Measurements from ENCODE around the gene GPR25.

Gene GPR25

GRCh38 chr1:200873671-200874397, 1.1 kb downstream of the GPR25 start:
- DNase-seq = no peak

DNA sequence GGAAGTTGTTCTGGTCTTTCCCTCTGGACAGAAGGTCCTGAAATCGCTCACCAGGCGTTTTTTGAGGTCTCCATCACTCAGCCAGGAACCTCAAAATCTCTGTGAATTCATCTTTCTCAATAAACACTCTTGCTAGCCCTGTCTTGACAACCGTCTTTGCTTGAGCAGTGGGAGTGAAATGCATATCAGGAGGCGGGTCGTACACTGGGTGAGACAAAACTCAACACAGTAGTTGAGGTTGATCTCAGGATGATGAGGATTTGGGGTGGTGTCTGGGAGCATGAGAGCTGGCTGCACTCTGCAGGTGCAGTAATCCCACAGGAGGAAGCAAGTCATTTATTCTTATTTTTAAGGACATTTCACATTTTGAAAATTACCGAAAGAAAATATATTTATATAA, 1.9 kb downstream of the GPR25 start:
- no peak for DNase-seq

- DNase-seq = no peak
Observed at GRCh38 chr1:200875416-200875815, 2.6 kb downstream of the GPR25 start.

DNA sequence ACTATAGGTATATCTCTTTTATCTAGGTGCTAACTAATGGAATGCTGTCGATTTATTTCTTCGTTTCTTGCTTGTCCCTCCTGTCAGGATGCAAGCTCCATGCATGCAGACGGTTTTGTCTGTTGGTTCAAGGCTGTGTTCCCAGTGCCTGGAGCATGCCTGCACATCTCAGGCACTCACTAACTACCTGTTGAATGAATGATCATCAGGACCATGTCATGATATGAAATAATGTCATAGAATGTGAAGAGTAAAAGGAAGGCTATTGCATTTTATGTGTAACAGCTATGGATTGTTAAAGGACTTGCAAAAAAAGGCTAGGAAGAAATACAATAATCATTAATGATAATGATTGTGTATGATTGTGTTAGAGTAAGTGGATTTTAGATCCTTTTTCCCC, 4.2 kb downstream of the GPR25 start:
- DNase-seq = no peak

DNA sequence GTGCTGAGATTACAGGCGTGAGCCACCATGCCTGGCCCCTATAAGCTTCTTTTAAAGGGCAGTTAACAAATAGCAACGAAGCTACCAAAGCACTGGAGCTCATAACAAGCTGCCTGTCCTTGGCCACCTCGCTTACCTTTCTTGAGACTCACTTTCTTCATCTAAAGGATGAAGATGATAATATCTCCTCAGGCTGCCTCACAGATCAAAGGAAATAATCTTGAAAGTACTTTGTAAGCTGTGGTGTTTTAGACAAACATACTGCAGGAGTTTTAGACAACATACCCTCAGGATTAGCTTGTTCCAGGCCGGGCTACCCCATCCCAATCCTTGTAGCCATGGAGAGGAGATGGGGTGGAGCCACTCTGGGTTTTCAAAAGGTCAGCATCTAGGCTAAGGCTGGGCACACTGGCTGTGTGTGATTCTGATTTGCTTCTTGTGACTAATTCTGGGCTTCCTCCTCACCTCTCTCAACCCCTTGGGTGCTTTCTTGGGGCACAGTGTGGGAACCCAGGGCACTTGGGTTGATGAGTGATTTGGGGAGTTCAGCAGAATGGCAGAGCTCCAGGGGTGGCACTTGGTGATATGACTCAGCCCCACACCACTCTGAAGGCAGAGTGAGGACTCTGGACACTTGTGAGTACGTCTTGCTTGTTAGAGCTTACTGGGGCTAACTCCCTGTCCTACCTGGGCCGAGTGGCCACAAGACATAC, 5.2 kb downstream of the GPR25 start:
- DNase-seq = no peak

DNA sequence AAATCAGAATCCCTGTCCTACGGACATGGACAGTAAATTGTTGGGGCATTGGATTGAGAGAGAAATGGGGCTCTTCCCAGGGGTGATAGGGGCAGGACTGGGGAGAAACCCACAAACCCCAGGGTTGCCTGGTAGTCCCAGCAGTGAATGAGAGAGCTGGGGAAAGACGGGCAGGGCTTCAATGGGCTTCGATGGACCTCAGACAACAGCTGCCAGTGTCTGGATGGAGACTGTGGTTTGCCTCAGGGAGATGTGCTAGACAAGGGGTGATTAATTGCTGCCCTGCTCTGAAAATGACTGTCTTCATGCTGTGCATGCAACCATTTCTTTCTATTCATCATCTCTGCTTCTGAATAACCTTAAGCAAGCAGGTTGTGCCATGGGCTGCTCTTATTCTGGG, 7.4 kb downstream of the GPR25 start:
- no peak for DNase-seq

GRCh38 chr1:200883118-200883517, 10.3 kb downstream of the GPR25 start:
- no peak for DNase-seq

- DNase-seq = no peak
Observed at GRCh38 chr1:200885623-200886402, 13.0 kb downstream of the GPR25 start.

DNA sequence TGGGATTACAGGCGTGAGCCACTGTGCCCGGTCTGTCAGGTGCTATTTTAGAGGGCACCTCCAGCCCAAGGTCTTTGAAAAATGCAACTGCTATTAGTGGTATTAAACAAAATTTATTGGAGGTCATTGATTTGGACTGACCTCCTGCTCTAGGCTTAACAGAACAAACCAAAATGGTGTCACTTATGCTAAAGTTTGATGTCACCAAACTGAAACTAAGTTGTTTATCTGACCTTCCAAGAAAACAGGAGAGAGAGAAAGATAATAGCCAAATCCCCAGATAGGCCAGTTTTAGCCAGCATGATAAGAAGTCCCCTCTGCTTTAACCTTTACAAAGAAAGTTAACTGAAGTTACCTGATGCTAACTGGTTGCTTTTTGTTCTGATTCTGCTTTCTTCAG, 13.8 kb downstream of the GPR25 start:
- no peak for DNase-seq

DNA sequence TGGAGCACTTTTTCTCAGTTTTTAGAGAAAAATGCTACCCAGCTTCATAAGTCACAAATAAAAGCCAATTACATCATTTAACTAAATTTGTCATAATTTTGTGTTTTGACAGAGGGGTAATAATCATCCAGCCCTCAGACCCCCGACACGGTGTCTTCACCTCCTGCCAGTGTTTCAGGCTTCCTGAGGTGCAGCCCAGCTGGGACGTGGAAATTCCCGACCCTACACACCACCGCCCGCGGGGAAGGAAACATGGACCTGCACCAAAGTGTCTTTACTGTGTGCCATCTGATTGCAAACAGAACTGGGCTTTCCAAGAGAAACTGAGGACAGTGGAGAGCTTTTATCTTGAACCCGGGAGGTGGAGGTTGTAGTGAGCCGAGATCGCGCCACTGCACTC, 14.3 kb downstream of the GPR25 start:
- DNase-seq = no peak

DNA sequence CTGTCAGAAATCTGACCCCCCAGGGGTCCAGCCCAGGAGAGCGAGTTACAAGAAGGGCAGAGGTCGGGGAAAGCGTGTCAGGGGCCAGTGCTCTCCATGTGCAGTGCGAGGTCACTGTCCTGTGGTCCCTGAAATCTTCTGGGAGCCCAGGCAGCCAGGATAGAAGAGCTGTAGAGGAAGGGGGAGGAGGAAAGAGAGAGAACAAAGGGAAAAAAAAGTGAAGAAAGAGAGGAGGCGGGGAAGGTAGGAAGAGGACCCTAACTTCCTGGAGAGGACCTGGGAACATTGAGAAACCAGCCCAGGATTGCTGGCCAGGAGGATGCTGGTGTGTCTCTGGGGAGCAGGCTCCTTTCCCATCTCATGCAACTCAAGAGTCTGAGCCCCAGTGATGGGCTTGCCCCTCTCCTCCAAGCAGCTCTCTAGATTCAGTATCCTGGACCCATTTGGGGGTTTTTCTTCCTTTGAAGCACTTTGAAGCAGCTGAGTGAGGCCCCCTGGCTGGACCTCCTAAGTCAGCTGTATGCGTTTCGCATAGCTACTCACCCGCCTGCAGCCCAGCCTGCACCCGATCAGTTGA, 15.1 kb downstream of the GPR25 start:
- DNase-seq = no peak

DNA sequence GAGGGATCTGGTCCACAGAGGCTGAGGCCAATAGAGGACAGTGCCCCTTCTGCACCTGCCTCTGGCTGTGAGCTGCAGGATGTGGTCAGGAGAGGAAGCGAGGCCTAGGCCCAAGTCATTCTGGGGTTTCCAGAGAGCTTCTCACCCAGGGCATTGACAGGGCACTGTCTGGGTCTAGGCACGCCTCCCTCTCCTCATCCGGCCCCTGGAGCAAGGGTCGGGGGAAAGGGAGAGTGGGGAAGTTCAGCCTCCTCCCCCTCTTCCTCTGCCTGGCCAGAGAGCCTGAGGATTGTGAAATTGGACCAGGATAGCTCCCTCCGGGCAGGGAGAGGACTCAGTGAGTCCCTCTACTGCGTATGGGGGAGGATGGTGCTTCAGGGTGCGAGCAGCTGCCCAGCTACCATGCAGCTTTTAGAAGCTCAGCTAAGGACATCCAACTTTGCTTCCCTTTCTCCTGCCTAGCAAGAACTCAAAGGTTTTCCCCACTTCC, 15.6 kb downstream of the GPR25 start:
- no peak for DNase-seq

- DNase-seq = no peak
Observed at GRCh38 chr1:200889571-200889970, 16.8 kb downstream of the GPR25 start.

- no peak for DNase-seq
Observed at GRCh38 chr1:200890027-200890426, 17.2 kb downstream of the GPR25 start.

GRCh38 chr1:200890818-200891773, 18.3 kb downstream of the GPR25 start:
- peak; percentile 96 for DNase-seq

GRCh38 chr1:200891774-200892157, 19.0 kb downstream of the GPR25 start:
- no peak for DNase-seq

GRCh38 chr1:200892546-200892945, 19.8 kb downstream of the GPR25 start:
- no peak for DNase-seq

GRCh38 chr1:200892958-200893357, 20.2 kb downstream of the GPR25 start:
- DNase-seq = no peak

- DNase-seq = no peak
Observed at GRCh38 chr1:200893411-200893901, 20.7 kb downstream of the GPR25 start.

GRCh38 chr1:200894712-200895442, 22.1 kb downstream of the GPR25 start, which contains the start of gene INAVA:
TSS of gene INAVA (plus strand) at chr1:200894900. CDS start at chr1:200898401, 3,501 bp downstream.
- DNase-seq = no peak

- no peak for DNase-seq
Observed at GRCh38 chr1:200895443-200895789, 22.6 kb downstream of the GPR25 start.
